ENCODE measurements around the gene GAB2.

Gene GAB2

DNA sequence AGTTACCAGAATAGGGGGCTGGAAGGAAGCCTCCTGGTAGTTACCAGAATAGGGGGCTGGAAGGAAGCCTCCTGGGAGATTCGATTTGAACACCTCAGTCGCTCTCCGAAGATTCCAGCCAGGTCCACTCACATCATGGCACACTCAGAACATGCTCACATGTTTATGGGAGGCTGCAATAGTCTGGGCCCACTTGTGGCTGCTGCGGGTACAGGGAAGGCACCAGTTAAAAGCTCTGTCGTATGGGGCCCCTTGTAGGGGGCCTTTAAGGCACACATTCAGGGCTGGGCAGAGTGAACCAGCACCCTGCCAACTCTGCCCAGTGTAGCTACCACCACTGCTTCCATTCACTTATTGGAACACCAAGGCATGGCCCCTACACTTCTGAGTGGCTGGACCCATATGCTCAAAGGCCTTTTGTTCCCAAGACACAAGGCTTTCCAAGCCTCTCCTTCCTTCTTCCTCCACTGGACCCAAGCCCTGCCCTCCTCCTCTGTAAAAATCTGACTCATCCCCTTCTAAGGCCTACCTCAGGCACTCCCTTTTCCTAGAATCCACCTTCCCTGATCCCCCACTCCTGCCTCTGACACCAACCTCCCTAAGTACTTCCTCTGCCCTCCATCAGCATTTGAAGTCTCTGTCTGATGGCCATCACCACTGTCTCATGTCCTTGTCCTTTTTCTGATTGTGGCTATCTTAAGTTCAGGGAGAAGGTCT lies 200.9 kb downstream of the GAB2 start:
- no peak for TF ChIP-seq TAF1 (IDR thresholded peaks at IDR 0.05; ENCODE audit: borderline replicate concordance, insufficient read depth, low read length)
- TF ChIP-seq POLR2AphosphoS5 (IDR thresholded peaks at IDR 0.05; ENCODE audit: low read depth, low read length), result no peak
- TF ChIP-seq, protein P1, sequence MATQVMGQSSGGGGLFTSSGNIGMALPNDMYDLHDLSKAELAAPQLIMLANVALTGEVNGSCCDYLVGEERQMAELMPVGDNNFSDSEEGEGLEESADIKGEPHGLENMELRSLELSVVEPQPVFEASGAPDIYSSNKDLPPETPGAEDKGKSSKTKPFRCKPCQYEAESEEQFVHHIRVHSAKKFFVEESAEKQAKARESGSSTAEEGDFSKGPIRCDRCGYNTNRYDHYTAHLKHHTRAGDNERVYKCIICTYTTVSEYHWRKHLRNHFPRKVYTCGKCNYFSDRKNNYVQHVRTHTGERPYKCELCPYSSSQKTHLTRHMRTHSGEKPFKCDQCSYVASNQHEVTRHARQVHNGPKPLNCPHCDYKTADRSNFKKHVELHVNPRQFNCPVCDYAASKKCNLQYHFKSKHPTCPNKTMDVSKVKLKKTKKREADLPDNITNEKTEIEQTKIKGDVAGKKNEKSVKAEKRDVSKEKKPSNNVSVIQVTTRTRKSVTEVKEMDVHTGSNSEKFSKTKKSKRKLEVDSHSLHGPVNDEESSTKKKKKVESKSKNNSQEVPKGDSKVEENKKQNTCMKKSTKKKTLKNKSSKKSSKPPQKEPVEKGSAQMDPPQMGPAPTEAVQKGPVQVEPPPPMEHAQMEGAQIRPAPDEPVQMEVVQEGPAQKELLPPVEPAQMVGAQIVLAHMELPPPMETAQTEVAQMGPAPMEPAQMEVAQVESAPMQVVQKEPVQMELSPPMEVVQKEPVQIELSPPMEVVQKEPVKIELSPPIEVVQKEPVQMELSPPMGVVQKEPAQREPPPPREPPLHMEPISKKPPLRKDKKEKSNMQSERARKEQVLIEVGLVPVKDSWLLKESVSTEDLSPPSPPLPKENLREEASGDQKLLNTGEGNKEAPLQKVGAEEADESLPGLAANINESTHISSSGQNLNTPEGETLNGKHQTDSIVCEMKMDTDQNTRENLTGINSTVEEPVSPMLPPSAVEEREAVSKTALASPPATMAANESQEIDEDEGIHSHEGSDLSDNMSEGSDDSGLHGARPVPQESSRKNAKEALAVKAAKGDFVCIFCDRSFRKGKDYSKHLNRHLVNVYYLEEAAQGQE (IDR thresholded peaks at IDR 0.05; ENCODE audit: insufficient read depth in 1 of 2, low read depth in 2 of 2, low read length in 2 of 2), result no peak
- no peak for TF ChIP-seq SIN3A (IDR thresholded peaks at IDR 0.05; ENCODE audit: borderline replicate concordance, insufficient read depth, low read length)
- no peak for TF ChIP-seq FOXP2 (optimal IDR thresholded peaks at IDR 0.05; ENCODE audit: borderline replicate concordance, extremely low read depth, extremely low read length, insufficient read depth)

DNA sequence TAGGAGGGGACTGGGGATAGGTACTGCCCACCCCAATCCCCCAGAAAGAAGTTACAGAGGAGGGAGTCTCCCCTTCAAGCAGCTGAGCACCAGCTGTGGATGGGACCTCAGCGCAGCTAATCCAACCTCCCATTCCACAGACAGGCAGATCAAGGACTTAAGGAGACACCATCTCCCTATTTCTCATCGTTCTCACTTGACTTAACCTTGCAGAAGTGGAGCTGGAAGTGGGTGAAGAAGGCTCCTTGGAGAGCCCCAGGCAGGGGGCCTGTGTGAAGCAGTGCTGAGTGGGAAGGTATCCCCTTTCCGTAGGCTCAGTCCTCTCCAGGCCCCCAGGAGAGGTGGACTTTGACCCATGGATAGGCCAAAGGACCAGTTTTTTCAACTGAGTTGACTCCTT lies 201.6 kb downstream of the GAB2 start:
- no peak for TF ChIP-seq SIN3A (IDR thresholded peaks at IDR 0.05; ENCODE audit: borderline replicate concordance, insufficient read depth, low read length)
- no peak for TF ChIP-seq TAF1 (IDR thresholded peaks at IDR 0.05; ENCODE audit: borderline replicate concordance, insufficient read depth, low read length)
- TF ChIP-seq FOXP2 (optimal IDR thresholded peaks at IDR 0.05; ENCODE audit: borderline replicate concordance, extremely low read depth, extremely low read length, insufficient read depth), result no peak
- TF ChIP-seq, protein P1 (IDR thresholded peaks at IDR 0.05; ENCODE audit: insufficient read depth in 1 of 2, low read depth in 2 of 2, low read length in 2 of 2), result no peak
- no peak for TF ChIP-seq POLR2AphosphoS5 (IDR thresholded peaks at IDR 0.05; ENCODE audit: low read depth, low read length)

DNA sequence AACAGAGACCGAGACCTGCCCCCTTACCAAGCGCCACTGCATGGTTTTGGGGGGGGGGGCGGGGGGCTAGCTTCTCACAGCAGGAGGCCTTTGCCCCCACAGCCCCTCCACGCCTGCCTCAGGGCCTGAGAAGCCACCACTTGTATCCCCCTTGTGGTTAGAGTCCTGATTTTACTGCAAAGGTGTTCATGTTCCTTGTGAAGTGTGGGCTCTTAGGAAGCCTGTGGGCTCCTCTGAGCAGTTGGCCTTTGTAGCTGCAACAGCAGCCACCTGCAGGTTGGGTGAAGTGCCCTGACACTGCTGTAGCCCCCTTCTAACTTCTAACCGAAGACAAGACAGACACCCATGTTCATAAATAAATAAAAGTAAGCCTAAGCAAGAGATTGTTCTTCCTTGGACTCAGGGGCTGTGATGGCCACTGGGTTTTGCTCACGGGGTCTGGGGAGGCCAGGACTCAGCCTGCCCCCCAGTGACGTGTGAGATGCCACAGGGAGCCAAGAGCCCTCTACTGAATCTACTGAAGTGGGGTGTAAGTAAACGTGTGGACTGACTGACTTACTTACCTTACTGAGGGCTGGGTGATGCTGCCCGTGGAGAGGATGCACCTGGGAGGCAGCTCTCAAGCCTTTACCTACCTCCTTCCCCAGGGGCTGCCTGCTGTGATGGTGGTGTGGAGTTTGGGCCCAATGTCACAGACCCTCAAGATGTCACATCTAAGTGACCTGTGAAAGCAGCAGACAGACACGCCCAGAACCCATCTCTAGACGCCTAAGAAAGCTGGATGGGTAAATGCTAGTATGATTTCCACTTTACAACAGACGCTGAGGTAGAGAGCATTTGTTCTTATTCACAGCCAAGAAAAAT lies 203.1 kb downstream of the GAB2 start:
- TF ChIP-seq, protein P1 (IDR thresholded peaks at IDR 0.05; ENCODE audit: insufficient read depth in 1 of 2, low read depth in 2 of 2, low read length in 2 of 2), result no peak
- TF ChIP-seq SIN3A (IDR thresholded peaks at IDR 0.05; ENCODE audit: borderline replicate concordance, insufficient read depth, low read length), result no peak
- TF ChIP-seq FOXP2 (optimal IDR thresholded peaks at IDR 0.05; ENCODE audit: borderline replicate concordance, extremely low read depth, extremely low read length, insufficient read depth), result no peak
- TF ChIP-seq TAF1 (IDR thresholded peaks at IDR 0.05; ENCODE audit: borderline replicate concordance, insufficient read depth, low read length), result no peak

DNA sequence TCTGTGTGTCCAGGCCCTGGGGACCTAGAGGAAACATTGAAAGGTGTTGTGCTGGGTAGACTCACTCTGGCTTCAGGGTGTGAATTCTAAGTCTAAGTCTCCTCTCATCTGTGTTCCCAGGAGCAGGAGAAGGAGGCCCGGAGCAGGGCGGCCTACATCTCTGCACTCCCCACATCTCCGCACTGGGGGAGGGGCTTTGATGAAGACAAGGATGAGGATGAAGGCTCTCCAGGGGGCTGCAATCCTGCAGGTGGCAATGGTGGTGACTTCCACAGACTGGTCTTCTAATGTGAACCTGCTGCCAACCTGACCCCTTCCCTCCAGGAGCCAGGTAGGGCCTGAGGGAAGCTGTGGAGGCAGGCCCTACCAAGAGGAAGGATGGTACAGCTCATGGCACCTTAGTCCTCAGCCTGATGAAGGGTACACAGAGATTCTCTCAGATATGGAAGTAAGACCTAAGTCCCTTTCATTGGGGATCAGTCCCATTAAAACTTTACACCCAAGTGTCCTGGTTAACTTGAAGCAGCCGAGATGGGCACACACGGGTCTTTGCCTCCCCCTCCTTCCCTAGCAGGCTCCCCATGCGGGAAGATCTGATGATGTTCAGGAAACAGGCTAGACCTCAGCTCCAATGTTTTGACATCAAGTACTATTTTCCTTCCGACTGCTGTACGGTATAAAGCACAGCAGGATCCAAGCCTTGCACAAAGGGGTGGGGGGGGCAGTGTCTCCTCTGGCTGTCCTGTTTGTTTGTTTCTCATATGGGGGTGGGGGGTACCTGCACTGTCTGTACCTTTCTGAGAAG lies 203.9 kb downstream of the GAB2 start:
- TF ChIP-seq FOXP2 (optimal IDR thresholded peaks at IDR 0.05; ENCODE audit: borderline replicate concordance, extremely low read depth, extremely low read length, insufficient read depth) (no peak), POLR2AphosphoS5 (IDR thresholded peaks at IDR 0.05; ENCODE audit: low read depth, low read length) (no peak), TAF1 (IDR thresholded peaks at IDR 0.05; ENCODE audit: borderline replicate concordance, insufficient read depth, low read length) (no peak), SIN3A (IDR thresholded peaks at IDR 0.05; ENCODE audit: borderline replicate concordance, insufficient read depth, low read length) (no peak)
- TF ChIP-seq, protein P1 (IDR thresholded peaks at IDR 0.05; ENCODE audit: insufficient read depth in 1 of 2, low read depth in 2 of 2, low read length in 2 of 2), result no peak
